Measurements from ENCODE around the gene SUN1. TPM values are rescaled to one million over a fixed set of nuclear protein-coding genes. Genes with fewer than 3 reads are reported as not detected.

Gene SUN1, protein sequence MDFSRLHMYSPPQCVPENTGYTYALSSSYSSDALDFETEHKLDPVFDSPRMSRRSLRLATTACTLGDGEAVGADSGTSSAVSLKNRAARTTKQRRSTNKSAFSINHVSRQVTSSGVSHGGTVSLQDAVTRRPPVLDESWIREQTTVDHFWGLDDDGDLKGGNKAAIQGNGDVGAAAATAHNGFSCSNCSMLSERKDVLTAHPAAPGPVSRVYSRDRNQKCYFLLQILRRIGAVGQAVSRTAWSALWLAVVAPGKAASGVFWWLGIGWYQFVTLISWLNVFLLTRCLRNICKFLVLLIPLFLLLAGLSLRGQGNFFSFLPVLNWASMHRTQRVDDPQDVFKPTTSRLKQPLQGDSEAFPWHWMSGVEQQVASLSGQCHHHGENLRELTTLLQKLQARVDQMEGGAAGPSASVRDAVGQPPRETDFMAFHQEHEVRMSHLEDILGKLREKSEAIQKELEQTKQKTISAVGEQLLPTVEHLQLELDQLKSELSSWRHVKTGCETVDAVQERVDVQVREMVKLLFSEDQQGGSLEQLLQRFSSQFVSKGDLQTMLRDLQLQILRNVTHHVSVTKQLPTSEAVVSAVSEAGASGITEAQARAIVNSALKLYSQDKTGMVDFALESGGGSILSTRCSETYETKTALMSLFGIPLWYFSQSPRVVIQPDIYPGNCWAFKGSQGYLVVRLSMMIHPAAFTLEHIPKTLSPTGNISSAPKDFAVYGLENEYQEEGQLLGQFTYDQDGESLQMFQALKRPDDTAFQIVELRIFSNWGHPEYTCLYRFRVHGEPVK
- total RNA-seq (100 to 1,000 TPM; 125 to 144 (median 137) TPM), polyA plus RNA-seq (100 to 1,000 TPM in 1 of 3 donors, 10 to 100 TPM in 2; 52.5 to 159 (median 64.6) TPM)
- long read RNA-seq, donor 1, full-length matches to known transcripts = 5 of 213 reads
- long read RNA-seq, donor 1, partial matches to known transcripts = 41 of 213 reads
- long read RNA-seq, donor 1, other reads (novel, unspliced or antisense) = 167 of 213 reads
- long read RNA-seq, donor 2, full-length matches to known transcripts = 7 of 230 reads
- long read RNA-seq, donor 2, partial matches to known transcripts = 49 of 230 reads
- long read RNA-seq, donor 2, other reads (novel, unspliced or antisense) = 174 of 230 reads

DNA sequence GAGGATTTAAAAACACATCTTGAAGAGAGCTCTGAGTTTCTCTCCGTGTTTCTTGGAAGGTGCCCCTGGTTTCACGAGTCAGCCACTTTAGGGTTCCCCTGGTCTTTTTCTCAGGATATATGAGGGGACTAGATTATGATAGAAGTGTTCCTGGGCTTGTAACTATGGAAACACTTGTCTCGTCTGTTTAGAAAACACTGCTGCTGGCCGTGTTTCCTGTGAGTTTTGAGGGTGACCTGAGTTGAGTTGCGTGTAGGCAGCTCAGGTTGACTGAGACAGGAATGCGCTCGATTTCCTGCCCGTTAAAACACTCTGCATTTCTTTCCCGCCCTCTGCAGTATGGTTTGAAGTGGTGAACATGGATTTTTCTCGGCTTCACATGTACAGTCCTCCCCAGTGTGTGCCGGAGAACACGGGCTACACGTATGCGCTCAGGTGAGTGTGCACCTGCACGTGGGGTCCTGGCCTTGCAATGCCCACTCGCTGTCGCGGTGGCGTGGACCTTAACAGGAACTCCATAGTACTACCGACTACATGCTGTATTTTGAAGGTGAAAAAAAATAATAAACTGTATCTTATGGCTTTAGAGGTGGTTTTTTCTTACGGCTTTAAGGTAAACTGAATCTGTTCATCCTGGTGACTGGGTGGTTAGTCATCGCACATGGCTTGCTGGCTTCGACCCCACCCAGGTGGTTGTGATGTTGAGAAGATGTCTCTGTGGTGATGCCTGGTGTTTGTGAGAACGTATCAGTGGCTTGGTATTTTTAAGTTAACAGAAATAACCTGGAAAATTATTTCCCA lies at the start of gene SUN1:
Gene SUN1 (plus strand): TSS at position 310 of the 801 bp plus-strand sequence. CDS start 49 bp downstream, at position 359.
- peaks cover 91% of the 10 kb centered on the region for H3K4me1 ChIP-seq
- intact Hi-C loops (cut with DNase I) = no loop called here

DNA sequence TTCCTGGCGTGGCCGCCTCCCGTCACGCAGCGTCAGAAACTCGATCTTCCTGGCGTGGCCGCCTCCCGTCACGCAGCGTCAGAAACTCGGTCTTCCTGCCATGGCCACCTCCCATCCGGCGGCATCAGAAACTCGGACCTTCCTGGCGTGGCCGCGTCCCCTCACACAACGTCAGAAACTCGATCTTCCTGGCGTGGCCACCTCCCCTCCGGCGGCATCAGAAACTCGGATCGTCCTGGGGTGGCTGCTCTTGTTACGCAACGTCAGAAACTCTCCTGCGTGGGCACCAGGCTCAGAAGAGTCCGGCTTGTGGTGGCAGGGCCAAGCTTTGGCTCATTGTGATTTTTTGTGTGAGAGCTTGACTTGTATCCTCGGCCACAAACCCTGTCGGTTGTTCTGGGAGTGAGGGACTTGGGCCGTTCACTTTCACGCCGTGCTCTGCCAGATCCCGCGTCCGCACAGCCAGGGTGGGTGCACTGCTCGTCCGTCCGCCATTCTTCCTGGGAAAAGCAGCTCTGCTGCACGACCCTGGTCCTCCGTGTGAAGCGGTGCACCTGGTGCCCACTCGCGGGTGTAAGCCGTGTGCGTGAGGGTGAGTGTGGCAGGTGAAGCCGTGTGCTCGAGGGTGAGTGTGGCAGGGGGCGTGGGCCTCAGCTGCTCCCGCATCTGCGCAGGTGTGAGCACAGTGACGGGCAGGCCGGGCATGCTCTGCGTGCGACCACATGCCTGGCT lies 49.4 kb upstream of the SUN1 start:
- 94 to 95% (median 95%) methylated on average over 48 to 56 of the region's 56 CpGs for WGBS, 3 donors
- intact Hi-C loops (cut with DNase I) = no loop called here

More for the DNA sequence above, at the start of gene SUN1:
- peak in 3 of 4 donors; percentile 30 to 45 (median 39) for ATAC-seq
- 43 to 54% (median 53%) methylated on average over 24 of the region's 24 CpGs for WGBS, 3 donors
- TF ChIP-seq, protein P1, sequence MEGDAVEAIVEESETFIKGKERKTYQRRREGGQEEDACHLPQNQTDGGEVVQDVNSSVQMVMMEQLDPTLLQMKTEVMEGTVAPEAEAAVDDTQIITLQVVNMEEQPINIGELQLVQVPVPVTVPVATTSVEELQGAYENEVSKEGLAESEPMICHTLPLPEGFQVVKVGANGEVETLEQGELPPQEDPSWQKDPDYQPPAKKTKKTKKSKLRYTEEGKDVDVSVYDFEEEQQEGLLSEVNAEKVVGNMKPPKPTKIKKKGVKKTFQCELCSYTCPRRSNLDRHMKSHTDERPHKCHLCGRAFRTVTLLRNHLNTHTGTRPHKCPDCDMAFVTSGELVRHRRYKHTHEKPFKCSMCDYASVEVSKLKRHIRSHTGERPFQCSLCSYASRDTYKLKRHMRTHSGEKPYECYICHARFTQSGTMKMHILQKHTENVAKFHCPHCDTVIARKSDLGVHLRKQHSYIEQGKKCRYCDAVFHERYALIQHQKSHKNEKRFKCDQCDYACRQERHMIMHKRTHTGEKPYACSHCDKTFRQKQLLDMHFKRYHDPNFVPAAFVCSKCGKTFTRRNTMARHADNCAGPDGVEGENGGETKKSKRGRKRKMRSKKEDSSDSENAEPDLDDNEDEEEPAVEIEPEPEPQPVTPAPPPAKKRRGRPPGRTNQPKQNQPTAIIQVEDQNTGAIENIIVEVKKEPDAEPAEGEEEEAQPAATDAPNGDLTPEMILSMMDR (IDR thresholded peaks at IDR 0.05) = no peak
- no peak for DNase-seq
- no peaks in the 10 kb centered on the region for H3K27me3 ChIP-seq (ENCODE audit: insufficient read depth in 3 of 3, low read length in 2 of 3)
- peak within 1 kb of the TSS; percentile 96 for H3K27ac ChIP-seq
- H3K36me3 ChIP-seq (ENCODE audit: insufficient read depth in 1 of 2, low read depth in 1 of 2) = peaks cover 0 to 8% of the 10 kb centered on the region in 2 donors
- H3K4me3 ChIP-seq = peak within 1 kb of the TSS; percentile 54
- no peaks in the 10 kb centered on the region for H3K9me3 ChIP-seq

DNA sequence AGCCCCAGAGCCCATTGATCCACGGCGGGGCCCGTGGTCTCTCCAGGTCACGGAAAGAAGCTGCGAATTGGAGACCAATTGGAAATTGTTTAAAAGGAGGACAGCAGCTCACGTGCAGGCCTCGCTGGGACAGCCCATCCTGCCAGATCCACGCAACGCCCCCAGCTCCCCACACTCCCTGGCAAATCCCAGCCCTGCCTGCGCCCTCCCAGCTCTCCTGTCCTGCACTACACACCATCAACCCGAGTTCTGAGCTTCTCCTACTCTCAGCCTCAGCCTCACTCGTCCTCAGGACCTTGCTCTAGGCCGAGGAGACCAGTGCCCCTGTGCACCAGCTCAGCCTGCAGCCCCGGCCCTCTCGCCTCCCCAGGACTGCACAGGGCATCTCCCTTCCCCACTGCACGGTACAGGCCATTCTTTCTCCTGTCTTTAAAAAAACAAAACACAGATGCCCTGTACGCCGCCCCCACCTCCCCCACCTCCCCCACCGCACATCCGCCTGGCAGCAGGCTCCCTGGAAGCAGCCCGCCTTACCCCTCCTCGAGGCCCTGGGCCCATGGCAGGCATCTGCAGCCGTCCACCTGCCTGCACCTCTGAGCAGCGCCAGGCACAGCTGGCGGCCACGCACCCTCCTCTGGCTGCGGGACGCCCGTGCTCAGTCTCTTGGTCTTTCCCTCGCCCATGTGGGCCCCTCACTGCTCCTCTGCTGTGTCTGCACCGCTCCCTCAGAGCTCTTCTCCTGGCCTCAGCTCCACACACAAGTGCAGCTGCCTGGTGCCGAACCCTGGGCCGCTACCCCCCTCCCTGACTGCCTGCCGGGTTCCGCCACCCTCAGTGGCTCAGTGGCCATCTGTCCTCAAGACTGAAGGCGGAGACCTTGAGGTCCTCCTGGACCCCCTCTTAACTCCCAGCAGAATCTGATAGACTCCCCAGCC lies 48.5 kb upstream of the SUN1 start:
- Histone ChIP-seq H3K36me3 (ENCODE audit: insufficient read depth in 1 of 2, low read depth in 1 of 2) (peaks cover 0 to 46% of the 10 kb centered on the region in 2 donors), H3K9me3 (no peaks in the 10 kb centered on the region), H3K27me3 (ENCODE audit: insufficient read depth in 3 of 3, low read length in 2 of 3) (no peaks in the 10 kb centered on the region), H3K4me1 (peaks cover 5% of the 10 kb centered on the region), H3K27ac (no peak overlapping the region), H3K4me3 (no peak overlapping the region)
- intact Hi-C loops (cut with DNase I) = no loop called here
- DNase-seq (peak in 1 of 2 donors; percentile 42), ATAC-seq (no peak)
- TF ChIP-seq, protein P1 (IDR thresholded peaks at IDR 0.05) = no peak
- 93 to 94% (median 94%) methylated on average over 36 of the region's 36 CpGs for WGBS, 3 donors

More for the DNA sequence above, 49.4 kb upstream of the SUN1 start:
- DNase-seq (peak in 1 of 2 donors; percentile 32), ATAC-seq (no peak)
- no peaks in the 10 kb centered on the region for H3K27me3 ChIP-seq (ENCODE audit: insufficient read depth in 3 of 3, low read length in 2 of 3)
- peaks cover 5% of the 10 kb centered on the region for H3K4me1 ChIP-seq
- H3K9me3 ChIP-seq = no peaks in the 10 kb centered on the region
- TF ChIP-seq, protein P1 (IDR thresholded peaks at IDR 0.05) = no peak
- H3K36me3 ChIP-seq (ENCODE audit: insufficient read depth in 1 of 2, low read depth in 1 of 2) = peaks cover 0 to 43% of the 10 kb centered on the region in 2 donors
- H3K27ac ChIP-seq = no peak overlapping the region
- H3K4me3 ChIP-seq = no peak overlapping the region

All from psoas muscle (tissue), 8 donors.